Central memory CD8-positive, alpha-beta T cell (primary cell): ENCODE data around the gene MVP.
"Not testable (repeated sequence)": the region's sequence is repeated elsewhere in the genome, so short reads cannot be mapped to it uniquely, and the experiment has no call there.

Experiments used
- ATAC-seq: fragments of 150-1000 bp; cut with Tn5 transposase; replicated peaks from 2 replicates; pipeline ENCODE4 v1.10.0; 2022; ENCODE audit warnings: mild to moderate bottlenecking, moderate FRiP score, moderate number of reproducible peaks; ENCODE audit not compliant: poor library complexity, severe bottlenecking; ENCODE audit errors: extremely low read depth
- DNase-seq, 2 donors: peaks; one replicate each; pipeline ENCODE4 v3.0.0; 2021; ENCODE audit warnings: low spot score in 2 of 2
- H3K27ac Mint-ChIP-seq: one replicate; pipeline ENCODE4 v1.8.0; 2022; ENCODE audit warnings: low read depth, mild to moderate bottlenecking, moderate library complexity, mixed read lengths
- H3K27me3 Mint-ChIP-seq: one replicate; pipeline ENCODE4 v1.8.0; 2022; ENCODE audit warnings: mixed read lengths
- H3K36me3 Mint-ChIP-seq: one replicate; pipeline ENCODE4 v1.8.0; 2022; ENCODE audit warnings: mild to moderate bottlenecking, moderate library complexity, mixed read lengths; ENCODE audit not compliant: insufficient read depth
- H3K4me1 Mint-ChIP-seq: one replicate; pipeline ENCODE4 v1.8.0; 2022; ENCODE audit warnings: mixed read lengths
- H3K4me3 Mint-ChIP-seq: one replicate; pipeline ENCODE4 v1.8.0; 2022; ENCODE audit warnings: mild to moderate bottlenecking, moderate library complexity, mixed read lengths
- H3K9me3 Mint-ChIP-seq: one replicate; pipeline ENCODE4 v1.8.0; 2022; ENCODE audit warnings: mixed read lengths

The MVP gene

DNA sequence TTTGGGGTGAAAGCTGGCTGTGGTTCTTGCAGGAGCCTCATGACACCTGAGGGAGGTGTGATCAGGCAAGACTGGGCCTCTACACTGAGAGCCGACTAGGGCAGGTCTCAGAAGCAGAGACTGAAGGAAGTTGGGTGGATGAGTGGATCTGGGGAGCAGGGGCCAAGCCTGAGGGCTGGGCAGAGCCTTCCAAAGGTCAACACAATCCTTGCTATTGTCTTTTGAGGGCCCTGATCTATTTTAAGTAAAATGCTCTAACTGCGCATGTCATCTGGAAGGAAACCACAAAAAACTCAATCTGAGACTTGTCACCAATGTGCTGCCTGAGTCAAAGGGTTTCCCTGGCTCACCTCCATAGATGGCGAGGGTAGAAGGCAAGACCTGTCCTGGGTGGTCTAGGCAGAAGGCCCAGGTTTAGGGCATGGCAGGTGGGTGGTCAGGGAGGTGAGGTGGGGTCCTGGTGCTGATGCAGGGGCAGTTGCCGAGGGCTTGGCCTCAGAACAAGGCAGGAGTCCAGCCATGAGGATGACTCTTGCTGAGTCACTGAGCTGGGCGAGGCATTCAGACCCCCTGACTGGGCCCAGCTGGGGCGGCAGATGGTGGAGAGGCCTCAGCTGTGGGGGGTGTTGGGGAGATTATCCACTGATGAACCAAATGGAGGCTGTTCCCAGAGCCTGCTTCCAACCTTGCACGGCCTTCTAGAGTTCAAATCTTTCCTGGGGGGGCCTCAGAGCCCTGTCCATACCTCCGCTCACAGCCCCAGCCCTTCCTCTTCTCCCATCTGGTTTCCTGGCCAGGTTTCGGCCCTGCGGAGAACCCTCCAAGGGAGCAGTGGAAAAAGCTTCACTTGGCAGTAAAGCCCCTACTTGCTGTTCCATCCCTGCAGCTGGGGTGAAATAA lies 5.1 kb downstream of the MVP start:
- Mint-ChIP-seq H3K9me3 (no peaks in the 10 kb centered on the region), H3K27ac (peak overlapping the region; percentile 79), H3K4me3 (peak overlapping the region; percentile 72), H3K4me1 (peaks cover 40% of the 10 kb centered on the region), H3K27me3 (no peaks in the 10 kb centered on the region), H3K36me3 (peaks cover 17% of the 10 kb centered on the region)
- no peak for ATAC-seq
- DNase-seq, result no peak

DNA sequence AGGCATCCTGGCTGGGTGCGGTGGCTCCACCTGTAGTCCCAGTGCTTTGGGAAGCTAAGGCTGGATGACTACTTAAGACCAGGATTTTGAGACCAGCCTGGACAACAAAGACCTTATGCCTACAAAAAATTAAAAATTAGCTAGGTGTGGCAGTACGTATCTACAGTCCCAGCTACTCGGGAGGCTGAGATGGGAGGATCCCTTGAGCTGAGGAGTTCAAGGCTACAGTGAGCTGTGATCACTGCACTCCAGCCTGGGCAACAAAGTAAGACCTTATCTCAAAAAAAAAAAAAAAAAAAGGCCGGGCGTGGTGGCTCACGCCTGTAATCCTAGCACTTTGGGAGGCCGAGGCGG lies 6.1 kb downstream of the MVP start:
- H3K4me1 Mint-ChIP-seq, result peaks cover 32% of the 10 kb centered on the region

GRCh38 chr16:29830774-29831173 lies 10.5 kb downstream of the MVP start:
- Mint-ChIP-seq H3K4me1 (peaks cover 22% of the 10 kb centered on the region), H3K4me3 (peak overlapping the region; percentile 31), H3K36me3 (peaks cover 54% of the 10 kb centered on the region), H3K27ac (peak overlapping the region; percentile 61), H3K9me3 (no peaks in the 10 kb centered on the region), H3K27me3 (no peaks in the 10 kb centered on the region)
- DNase-seq (no peak), ATAC-seq (no peak)

More for the DNA sequence above, 6.1 kb downstream of the MVP start:
- Mint-ChIP-seq H3K36me3 (peaks cover 20% of the 10 kb centered on the region), H3K4me3 (peak overlapping the region; percentile 41), H3K9me3 (no peaks in the 10 kb centered on the region), H3K27me3 (no peaks in the 10 kb centered on the region), H3K27ac (peak overlapping the region; percentile 84)
- DNase-seq (no peak), ATAC-seq (no peak)

DNA sequence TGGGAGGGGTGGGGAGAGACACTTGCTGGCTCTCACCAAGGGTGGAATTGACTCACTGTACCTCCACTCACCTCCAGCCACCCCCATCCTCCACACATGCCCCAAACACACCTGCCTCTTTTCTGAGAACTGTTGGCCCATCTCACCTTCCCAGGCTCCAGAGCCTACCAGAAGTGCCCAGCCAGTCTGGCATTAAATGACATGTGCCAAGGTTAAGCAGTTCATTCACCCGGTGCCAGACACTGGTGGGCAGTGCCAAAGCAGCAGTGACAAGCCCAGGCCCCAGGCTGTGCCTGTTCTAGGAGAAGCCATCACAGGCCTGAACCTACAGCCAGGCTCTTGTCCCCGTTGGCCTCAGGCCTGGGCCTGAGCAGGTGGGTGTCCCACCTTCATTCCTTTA lies 11.2 kb downstream of the MVP start:
- DNase-seq, result no peak
- no peaks in the 10 kb centered on the region for H3K9me3 Mint-ChIP-seq
- H3K4me1 Mint-ChIP-seq, result peaks cover 22% of the 10 kb centered on the region
- H3K36me3 Mint-ChIP-seq, result peaks cover 59% of the 10 kb centered on the region
- no peak for ATAC-seq
- H3K4me3 Mint-ChIP-seq, result no peak overlapping the region
- no peaks in the 10 kb centered on the region for H3K27me3 Mint-ChIP-seq
- H3K27ac Mint-ChIP-seq, result peak overlapping the region; percentile 61

- Mint-ChIP-seq H3K36me3 (peaks cover 76% of the 10 kb centered on the region), H3K4me1 (peaks cover 14% of the 10 kb centered on the region)
- H3K27me3 Mint-ChIP-seq, ATAC-seq, H3K27ac Mint-ChIP-seq, DNase-seq, H3K4me3 Mint-ChIP-seq, H3K9me3 Mint-ChIP-seq: not testable (repeated sequence)
These were observed 13.0 kb downstream of the MVP start for GRCh38 chr16:29833219-29833618.

- DNase-seq (no peak), ATAC-seq (no peak)
- Mint-ChIP-seq H3K4me1 (peaks cover 14% of the 10 kb centered on the region), H3K36me3 (peaks cover 80% of the 10 kb centered on the region), H3K4me3 (no peak overlapping the region), H3K27me3 (no peaks in the 10 kb centered on the region), H3K27ac (no peak overlapping the region), H3K9me3 (no peaks in the 10 kb centered on the region)
These were observed 13.8 kb downstream of the MVP start for GRCh38 chr16:29834079-29834478.

DNA sequence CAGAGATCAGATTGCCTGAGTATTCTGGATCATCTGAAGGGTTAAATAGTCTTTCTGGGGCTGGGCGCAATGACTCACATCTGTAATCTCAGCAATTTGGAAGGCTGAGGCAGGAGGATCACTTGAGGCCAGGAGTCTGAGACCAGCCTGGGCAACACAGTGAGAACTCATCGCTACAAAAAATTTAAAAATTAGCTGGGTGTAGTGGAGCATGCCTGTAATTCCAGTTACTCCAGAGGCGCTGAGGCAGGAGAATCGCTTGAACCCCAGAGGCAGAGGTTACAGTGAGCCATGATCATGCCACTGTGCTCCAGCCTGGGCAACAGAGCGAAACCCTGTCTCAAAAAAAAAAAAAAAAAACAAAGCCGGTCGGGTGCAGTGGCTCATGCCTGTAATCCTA lies 15.7 kb downstream of the MVP start:
- no peak for ATAC-seq
- Mint-ChIP-seq H3K4me3 (no peak overlapping the region), H3K9me3 (no peaks in the 10 kb centered on the region), H3K27me3 (no peaks in the 10 kb centered on the region), H3K27ac (no peak overlapping the region), H3K4me1 (peaks cover 6% of the 10 kb centered on the region), H3K36me3 (peaks cover 89% of the 10 kb centered on the region)
- no peak for DNase-seq

DNA sequence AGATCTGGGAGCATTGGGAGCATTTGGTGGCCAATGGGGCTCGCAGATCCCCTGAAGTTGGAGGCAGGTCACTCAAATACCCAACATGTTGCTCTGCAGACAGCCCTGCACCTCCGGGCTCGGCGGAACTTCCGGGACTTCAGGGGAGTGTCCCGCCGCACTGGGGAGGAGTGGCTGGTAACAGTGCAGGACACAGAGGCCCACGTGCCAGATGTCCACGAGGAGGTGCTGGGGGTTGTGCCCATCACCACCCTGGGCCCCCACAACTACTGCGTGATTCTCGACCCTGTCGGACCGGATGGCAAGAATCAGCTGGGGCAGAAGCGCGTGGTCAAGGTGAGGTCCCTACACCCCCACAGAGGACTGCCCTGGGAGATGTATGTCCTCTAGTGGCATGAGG lies 16.4 kb downstream of the MVP start:
- no peak for ATAC-seq
- no peaks in the 10 kb centered on the region for H3K27me3 Mint-ChIP-seq
- H3K4me1 Mint-ChIP-seq, result peaks cover 4% of the 10 kb centered on the region
- no peak overlapping the region for H3K4me3 Mint-ChIP-seq
- no peak overlapping the region for H3K27ac Mint-ChIP-seq
- no peak for DNase-seq
- H3K36me3 Mint-ChIP-seq, result peaks cover 90% of the 10 kb centered on the region
- no peaks in the 10 kb centered on the region for H3K9me3 Mint-ChIP-seq

- no peak overlapping the region for H3K4me3 Mint-ChIP-seq
- ATAC-seq (no peak), DNase-seq (no peak)
- peaks cover 87% of the 10 kb centered on the region for H3K36me3 Mint-ChIP-seq
- H3K27me3 Mint-ChIP-seq, result no peaks in the 10 kb centered on the region
- no peaks in the 10 kb centered on the region for H3K9me3 Mint-ChIP-seq
- H3K4me1 Mint-ChIP-seq, result no peaks in the 10 kb centered on the region
- no peak overlapping the region for H3K27ac Mint-ChIP-seq
These were observed 17.6 kb downstream of the MVP start for GRCh38 chr16:29837841-29838240.

GRCh38 chr16:29839822-29840221 lies 19.6 kb downstream of the MVP start:
- H3K4me1 Mint-ChIP-seq, result no peaks in the 10 kb centered on the region
- H3K27me3 Mint-ChIP-seq, result no peaks in the 10 kb centered on the region
- H3K4me3 Mint-ChIP-seq, result no peak overlapping the region

DNA sequence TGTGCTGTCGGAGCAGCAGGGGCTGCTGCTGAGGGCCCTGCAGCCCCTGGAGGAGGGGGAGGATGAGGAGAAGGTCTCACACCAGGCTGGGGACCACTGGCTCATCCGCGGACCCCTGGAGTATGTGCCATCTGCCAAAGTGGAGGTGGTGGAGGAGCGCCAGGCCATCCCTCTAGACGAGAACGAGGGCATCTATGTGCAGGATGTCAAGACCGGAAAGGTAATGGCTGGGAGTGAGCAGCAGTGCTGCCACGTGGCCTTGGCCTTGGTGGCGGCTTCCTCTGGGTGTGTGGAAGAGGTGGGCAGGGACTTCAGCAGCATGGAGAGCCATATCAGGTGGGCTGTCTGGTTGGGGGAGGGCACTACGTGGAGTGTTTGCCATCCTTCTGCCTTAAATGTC lies 20.0 kb downstream of the MVP start:
- Mint-ChIP-seq H3K27me3 (no peaks in the 10 kb centered on the region), H3K9me3 (no peaks in the 10 kb centered on the region), H3K4me1 (peaks cover 1% of the 10 kb centered on the region), H3K4me3 (no peak overlapping the region), H3K27ac (no peak overlapping the region), H3K36me3 (peaks cover 76% of the 10 kb centered on the region)
- DNase-seq (no peak), ATAC-seq (no peak)

More at GRCh38 chr16:29839822-29840221, 19.6 kb downstream of the MVP start:
- Mint-ChIP-seq H3K9me3 (no peaks in the 10 kb centered on the region), H3K27ac (no peak overlapping the region), H3K36me3 (peaks cover 78% of the 10 kb centered on the region)
- no peak for DNase-seq
- ATAC-seq, result no peak

GRCh38 chr16:29841631-29842030 lies 21.4 kb downstream of the MVP start:
- peaks cover 67% of the 10 kb centered on the region for H3K36me3 Mint-ChIP-seq
- ATAC-seq, result no peak
- H3K9me3 Mint-ChIP-seq, result no peaks in the 10 kb centered on the region
- no peak overlapping the region for H3K27ac Mint-ChIP-seq
- no peak for DNase-seq
- H3K27me3 Mint-ChIP-seq, result no peaks in the 10 kb centered on the region
- H3K4me3 Mint-ChIP-seq, result no peak overlapping the region
- H3K4me1 Mint-ChIP-seq, result peaks cover 6% of the 10 kb centered on the region

DNA sequence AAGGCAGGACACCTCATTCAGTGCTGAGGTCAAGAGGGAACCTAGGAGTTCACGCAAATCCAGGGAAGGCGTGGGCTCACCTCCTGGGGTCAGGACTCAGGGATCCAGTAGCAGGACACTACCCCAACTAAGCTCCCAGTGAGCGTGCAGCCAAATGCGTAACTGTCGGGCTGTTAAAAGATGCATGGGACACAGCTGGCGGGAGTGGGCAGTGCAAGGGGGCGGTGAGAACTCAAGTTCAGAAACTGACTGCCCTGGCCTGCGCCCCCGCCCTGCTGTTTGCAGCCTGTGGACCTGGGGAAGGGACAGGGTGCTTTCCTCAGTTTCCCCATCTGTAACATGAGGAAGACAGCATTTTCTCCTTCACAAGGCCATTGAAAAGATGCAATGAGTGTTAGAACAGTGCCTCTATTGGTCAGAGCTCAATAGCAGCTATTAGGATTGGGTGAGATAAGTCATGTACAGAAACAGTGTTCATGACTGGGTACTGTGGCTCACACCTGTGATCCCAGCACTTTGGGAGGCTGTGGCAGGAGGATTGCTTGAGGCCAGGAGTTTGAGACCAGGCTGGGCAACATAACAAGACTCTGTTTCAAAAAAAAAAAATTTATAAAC lies 22.6 kb downstream of the MVP start:
- no peak for DNase-seq
- Mint-ChIP-seq H3K9me3 (no peaks in the 10 kb centered on the region), H3K27ac (no peak overlapping the region), H3K4me3 (no peak overlapping the region), H3K27me3 (no peaks in the 10 kb centered on the region), H3K4me1 (peaks cover 6% of the 10 kb centered on the region), H3K36me3 (peaks cover 59% of the 10 kb centered on the region)
- no peak for ATAC-seq
